OCI-LY3 (cell line): ENCODE results near the gene MYO1F.

ENCODE experiments used
- EZH2phosphoT487 ChIP-seq: fragments of 200-600 bp; shearing (Covaris generic); IDR thresholded peaks from 2 replicates; pipeline ENCODE4 v1.6.1; 2018; ENCODE audit warnings: antibody characterized with exemption, mixed run types, low read depth
- TF ChIP-seq, protein P1 (sequence below): fragments of 200-600, 300-600 bp; sonication (generic); IDR thresholded peaks from 2 replicates; pipeline ENCODE4 v1.5.1; 2014; ENCODE audit warnings: antibody characterized with exemption, low read length, low read depth

GRCh38 chr19:8481201-8481600, 96.0 kb downstream of the MYO1F start:
- TF ChIP-seq, protein P1, sequence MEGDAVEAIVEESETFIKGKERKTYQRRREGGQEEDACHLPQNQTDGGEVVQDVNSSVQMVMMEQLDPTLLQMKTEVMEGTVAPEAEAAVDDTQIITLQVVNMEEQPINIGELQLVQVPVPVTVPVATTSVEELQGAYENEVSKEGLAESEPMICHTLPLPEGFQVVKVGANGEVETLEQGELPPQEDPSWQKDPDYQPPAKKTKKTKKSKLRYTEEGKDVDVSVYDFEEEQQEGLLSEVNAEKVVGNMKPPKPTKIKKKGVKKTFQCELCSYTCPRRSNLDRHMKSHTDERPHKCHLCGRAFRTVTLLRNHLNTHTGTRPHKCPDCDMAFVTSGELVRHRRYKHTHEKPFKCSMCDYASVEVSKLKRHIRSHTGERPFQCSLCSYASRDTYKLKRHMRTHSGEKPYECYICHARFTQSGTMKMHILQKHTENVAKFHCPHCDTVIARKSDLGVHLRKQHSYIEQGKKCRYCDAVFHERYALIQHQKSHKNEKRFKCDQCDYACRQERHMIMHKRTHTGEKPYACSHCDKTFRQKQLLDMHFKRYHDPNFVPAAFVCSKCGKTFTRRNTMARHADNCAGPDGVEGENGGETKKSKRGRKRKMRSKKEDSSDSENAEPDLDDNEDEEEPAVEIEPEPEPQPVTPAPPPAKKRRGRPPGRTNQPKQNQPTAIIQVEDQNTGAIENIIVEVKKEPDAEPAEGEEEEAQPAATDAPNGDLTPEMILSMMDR, result no peak
- no peak for TF ChIP-seq EZH2phosphoT487
